Cardiac muscle cell (in vitro differentiated cells and primary cell): ENCODE results near the gene A2M. TPM values are rescaled to one million over a fixed set of nuclear protein-coding genes. Genes with fewer than 3 reads are reported as not detected.

ENCODE experiments used
- DNase-seq, 2 donors: peaks; one replicate each; pipeline versions ENCODE4 v3.0.0 to v3.0.0-alpha.2; 2010 to 2017; ENCODE audit warnings: low read depth in 1 of 2, low spot score in 1 of 2
- H3K27ac ChIP-seq: fragments of 200-600 bp; sonication (generic); 2 replicates; pipeline ENCODE4 v1.5.1; 2016
- H3K27me3 ChIP-seq: fragments of 200-600 bp; sonication (generic); 2 replicates; pipeline ENCODE4 v1.6.0; 2016; ENCODE audit warnings: control low read depth
- H3K36me3 ChIP-seq: fragments of 200-600 bp; sonication (generic); 2 replicates; pipeline ENCODE4 v1.5.1; 2016; ENCODE audit warnings: control low read depth
- H3K4me1 ChIP-seq: fragments of 200-600 bp; sonication (generic); 2 replicates; pipeline ENCODE4 v1.8.1; 2017; ENCODE audit warnings: low read depth, mild to moderate bottlenecking, mixed run types
- H3K4me3 ChIP-seq: fragments of 200-600 bp; sonication (generic); 2 replicates; pipeline ENCODE4 v1.5.1; 2016; ENCODE audit warnings: mild to moderate bottlenecking
- H3K9me3 ChIP-seq: fragments of 200-600 bp; sonication (generic); 2 replicates; pipeline ENCODE4 v1.5.1; 2017; ENCODE audit warnings: low read depth, mild to moderate bottlenecking, control low read depth
- CTCF ChIP-seq: IDR thresholded peaks from 2 replicates; pipeline ENCODE4 v1.5.1; 2012; ENCODE audit warnings: low read depth, mild to moderate bottlenecking, low read length
- polyA plus RNA-seq: library from polyadenylated mRNA; unstranded; fragments of >200 nt; fragmentation: Nextera tagmentation; extraction: Ambion mirVana; gene quantifications from 2 replicates; pipeline ENCODE4 v1.2.1, GENCODE V29; 2016
- total RNA-seq: library from RNA; depleted of rRNA; stranded (reverse); fragments of >200 nt; gene quantifications from 2 replicates; pipeline ENCODE4 v1.2.3, GENCODE V29; 2016

Gene A2M
- total and polyA plus RNA-seq, 2 experiments from 2014 or later = 63.5 to 104 TPM

GRCh38 chr12:9048930-9049329 is 66.8 kb downstream of the A2M start:
- DNase-seq = no peak
- Histone ChIP-seq H3K27ac (no peak overlapping the region), H3K9me3 (no peaks in the 10 kb centered on the region), H3K4me3 (no peak overlapping the region), H3K36me3 (no peaks in the 10 kb centered on the region), H3K27me3 (no peaks in the 10 kb centered on the region), H3K4me1 (no peaks in the 10 kb centered on the region)
- TF ChIP-seq CTCF = no peak

GRCh38 chr12:9047105-9047504 is 68.6 kb downstream of the A2M start:
- Histone ChIP-seq H3K9me3 (no peaks in the 10 kb centered on the region), H3K27me3 (no peaks in the 10 kb centered on the region), H3K36me3 (no peaks in the 10 kb centered on the region)

GRCh38 chr12:9043766-9044165 is 72.0 kb downstream of the A2M start:
- no peaks in the 10 kb centered on the region for H3K9me3 ChIP-seq
- no peak for TF ChIP-seq CTCF
- no peaks in the 10 kb centered on the region for H3K27me3 ChIP-seq
- DNase-seq = no peak
- H3K4me1 ChIP-seq = no peaks in the 10 kb centered on the region
- H3K4me3 ChIP-seq = no peak overlapping the region
- H3K27ac ChIP-seq = no peak overlapping the region
- no peaks in the 10 kb centered on the region for H3K36me3 ChIP-seq

More at GRCh38 chr12:9047105-9047504, 68.6 kb downstream of the A2M start:
- Histone ChIP-seq H3K4me3 (no peak overlapping the region), H3K27ac (no peak overlapping the region), H3K4me1 (no peaks in the 10 kb centered on the region)
- no peak for TF ChIP-seq CTCF
- no peak for DNase-seq

GRCh38 chr12:9041321-9041720 is 74.4 kb downstream of the A2M start:
- no peaks in the 10 kb centered on the region for H3K9me3 ChIP-seq
- H3K27ac ChIP-seq = no peak overlapping the region
- no peak for TF ChIP-seq CTCF
- no peaks in the 10 kb centered on the region for H3K36me3 ChIP-seq
- peak in 1 of 2 donors; percentile 2 for DNase-seq
- H3K4me1 ChIP-seq = no peaks in the 10 kb centered on the region
- no peaks in the 10 kb centered on the region for H3K27me3 ChIP-seq
- no peak overlapping the region for H3K4me3 ChIP-seq

GRCh38 chr12:9040484-9041186 is 75.1 kb downstream of the A2M start:
- TF ChIP-seq CTCF = no peak
- Histone ChIP-seq H3K4me1 (no peaks in the 10 kb centered on the region), H3K36me3 (no peaks in the 10 kb centered on the region), H3K9me3 (no peaks in the 10 kb centered on the region), H3K27me3 (no peaks in the 10 kb centered on the region), H3K4me3 (no peak overlapping the region), H3K27ac (no peak overlapping the region)
- no peak for DNase-seq
